Endothelial cell of umbilical vein (primary cell): Measurements from ENCODE around the gene INPP4B. TPM values are rescaled to one million over a fixed set of nuclear protein-coding genes. Genes with fewer than 3 reads are reported as not detected.

ENCODE experiments used
- BruUV-seq: library from RNA; stranded (reverse); fragments of 400-500 nt; replicated peaks from 2 replicates; lab custom pipeline; 2021; lab: Mats Ljungman, UMichigan
- CTCF ChIA-PET: fragments of 300-600, 350-600 bp; sonication (Branson Sonifier 250); formaldehyde crosslinking; loops from one replicate; lab custom pipeline; 2021; ENCODE audit warnings: antibody characterized with exemption, inconsistent platforms; lab: Charles Lee
- POLR2A ChIA-PET: fragments of 300-600, 350-600 bp; sonication (Branson Sonifier 250); formaldehyde crosslinking; loops from one replicate; lab custom pipeline; 2021; ENCODE audit warnings: antibody characterized with exemption, inconsistent platforms; lab: Charles Lee
- DNase-seq: peaks from one replicate; pipeline ENCODE4 v3.0.0-alpha.2; 2011; ENCODE audit warnings: low read depth, low spot score
- FAIRE-seq: peaks from 2 replicates; lab custom pipeline; 2011; peaks lifted over from hg19 to GRCh38; lab: Jason Lieb, UNC
- H2AFZ ChIP-seq: 2 replicates; pipeline ENCODE4 v1.6.0; 2012; ENCODE audit warnings: low read depth, low read length, control low read depth, inconsistent platforms
- H3K27ac ChIP-seq: 2 replicates; pipeline ENCODE4 v1.5.1; 2011; ENCODE audit warnings: low read depth, mild to moderate bottlenecking, control low read depth, low read length, moderate library complexity; ENCODE audit not compliant: insufficient read depth
- H3K27me3 ChIP-seq, 2 experiments: 2 replicates each; pipeline versions ENCODE4 v1.6.0 to v1.6.1; 2011; ENCODE audit warnings: low read length in 2 of 2, mixed read lengths in 1 of 2; ENCODE audit not compliant: control insufficient read depth in 2 of 2, insufficient read depth in 2 of 2
- H3K36me3 ChIP-seq, 2 experiments: 2 replicates in 1 of 2; 3 replicates in 1 of 2; pipeline ENCODE4 v1.5.1; 2011; ENCODE audit warnings: low read length in 2 of 2, mild to moderate bottlenecking in 1 of 2, moderate library complexity in 1 of 2; ENCODE audit not compliant: control insufficient read depth in 2 of 2, insufficient read depth in 2 of 2; ENCODE audit errors: extremely low read depth in 1 of 2
- H3K4me1 ChIP-seq: 3 replicates; pipeline ENCODE4 v1.5.1; 2011; ENCODE audit warnings: mild to moderate bottlenecking, low read length; ENCODE audit not compliant: control insufficient read depth, insufficient read depth; ENCODE audit errors: extremely low read depth
- H3K4me2 ChIP-seq: 2 replicates; pipeline ENCODE4 v1.6.1; 2011; ENCODE audit warnings: low read length, control low read depth, mixed read lengths; ENCODE audit not compliant: insufficient read depth
- H3K4me3 ChIP-seq, 3 experiments: fragments of 200-600 bp in 1 of 3; sonication (generic), shearing (Covaris generic) in 1 of 3; replicated peaks in 1 of 3; 2 replicates each; pipeline ENCODE4 v1.5.1; 2011 to 2016; ENCODE audit warnings: control low read depth in 3 of 3, low read length in 3 of 3, mild to moderate bottlenecking in 2 of 3, inconsistent platforms in 1 of 3, low read depth in 1 of 3, moderate library complexity in 1 of 3; ENCODE audit not compliant: insufficient read depth in 1 of 3
- H3K79me2 ChIP-seq: 2 replicates; pipeline ENCODE4 v1.6.0; 2012; ENCODE audit warnings: low read length, inconsistent platforms; ENCODE audit not compliant: control insufficient read depth, insufficient read depth
- H3K9ac ChIP-seq: replicated peaks from 2 replicates; pipeline ENCODE3; 2011; ENCODE audit warnings: low read length, control low read depth; ENCODE audit not compliant: insufficient read depth; ENCODE audit errors: extremely low read depth
- H3K9me1 ChIP-seq: replicated peaks from 3 replicates; pipeline ENCODE4 v1.6.0; 2011; ENCODE audit warnings: mild to moderate bottlenecking, low read length; ENCODE audit not compliant: control insufficient read depth, insufficient read depth; ENCODE audit errors: extremely low read depth
- H3K9me3 ChIP-seq: replicated peaks from 2 replicates; pipeline ENCODE4 v1.5.1; 2012; ENCODE audit warnings: low read length, inconsistent platforms; ENCODE audit not compliant: control insufficient read depth, insufficient read depth
- H4K20me1 ChIP-seq: replicated peaks from 2 replicates; pipeline ENCODE3; 2011; ENCODE audit warnings: mild to moderate bottlenecking, low read length; ENCODE audit not compliant: control insufficient read depth, insufficient read depth; ENCODE audit errors: extremely low read depth
- EZH2 ChIP-seq: IDR thresholded peaks from 2 replicates; pipeline ENCODE4 v1.6.1; 2012; ENCODE audit warnings: borderline replicate concordance, low read depth, mild to moderate bottlenecking, moderate library complexity, low read length, inconsistent platforms; ENCODE audit not compliant: severe bottlenecking
- FOS ChIP-seq: IDR thresholded peaks from 2 replicates; pipeline ENCODE4 v1.6.1; 2011; ENCODE audit warnings: mild to moderate bottlenecking, low read length, moderate library complexity, borderline replicate concordance; ENCODE audit not compliant: insufficient read depth
- GATA2 ChIP-seq: IDR thresholded peaks from 2 replicates; pipeline ENCODE4 v1.7.0; 2011; ENCODE audit warnings: low read depth, mild to moderate bottlenecking, moderate library complexity, mixed read lengths, low read length; ENCODE audit not compliant: insufficient read length, insufficient read depth
- JUN ChIP-seq: IDR thresholded peaks from 2 replicates; pipeline ENCODE4 v1.6.1; 2011; ENCODE audit warnings: borderline replicate concordance, low read depth; ENCODE audit not compliant: insufficient read length, insufficient read depth
- MYC ChIP-seq: IDR thresholded peaks from one replicate; pipeline ENCODE4 v1.6.1; 2011; ENCODE audit warnings: mild to moderate bottlenecking, low read depth, low read length
- POLR2A ChIP-seq: IDR thresholded peaks from 2 replicates; pipeline ENCODE4 v1.6.1; 2012; ENCODE audit warnings: low read depth, mild to moderate bottlenecking, control low read depth, low read length
- POLR2AphosphoS5 ChIP-seq: IDR thresholded peaks from 2 replicates; pipeline ENCODE4 v1.6.1; 2012; ENCODE audit warnings: low read depth, mild to moderate bottlenecking, control low read depth, low read length, moderate library complexity; ENCODE audit not compliant: insufficient read depth
- dilution Hi-C: fragments of 300-500 bp; cut with MboI; formaldehyde crosslinking; loops from one replicate; pipeline ENCODE4 v1.15.0; 2019; ENCODE audit warnings: low sequenced_read_pairs; ENCODE audit not compliant: extremely low pct_ligation_motif_present
- intact Hi-C: fragments of 100-400 bp; cut with micrococcal nuclease; formaldehyde crosslinking; loops from one replicate; pipeline ENCODE4 v1.10.0; 2022
- polyA plus RNA-seq, 4 experiments: library from polyadenylated mRNA; depleted of rRNA in 3 of 4; stranded (reverse) in 3 of 4; unstranded in 1 of 4; fragments of >200 nt; gene quantifications; 2 replicates each; pipeline versions ENCODE4 v1.2.1 to v1.2.3, GENCODE V29; 2011 to 2012; ENCODE audit warnings: missing spikeins in 1 of 4
- total RNA-seq: library from RNA; stranded (reverse); gene quantifications from 2 replicates; pipeline ENCODE4 v1.2.3, GENCODE V29; 2021
- TF ChIP-seq, protein P1 (sequence below), 2 donors: IDR thresholded peaks; 1 replicate in 1 of 2; 2 replicates in 1 of 2; pipeline ENCODE4 v1.5.1; 2011; ENCODE audit warnings: low read length in 2 of 2, mild to moderate bottlenecking in 2 of 2, moderate library complexity in 2 of 2, control low read depth in 1 of 2, inconsistent platforms in 1 of 2, low read depth in 1 of 2; ENCODE audit not compliant: insufficient read depth in 1 of 2; ENCODE audit errors: extremely low read depth in 1 of 2
- TF ChIP-seq, protein P2 (sequence below): IDR thresholded peaks from 2 replicates; pipeline ENCODE4 v1.6.1; 2011; ENCODE audit not compliant: insufficient read depth, insufficient read length

The INPP4B gene
- total and polyA plus RNA-seq, 2 donors (not counting 3 experiments of a cell fraction or from before 2014, with no cell fraction given) = 0.41 to 3.1 TPM

DNA sequence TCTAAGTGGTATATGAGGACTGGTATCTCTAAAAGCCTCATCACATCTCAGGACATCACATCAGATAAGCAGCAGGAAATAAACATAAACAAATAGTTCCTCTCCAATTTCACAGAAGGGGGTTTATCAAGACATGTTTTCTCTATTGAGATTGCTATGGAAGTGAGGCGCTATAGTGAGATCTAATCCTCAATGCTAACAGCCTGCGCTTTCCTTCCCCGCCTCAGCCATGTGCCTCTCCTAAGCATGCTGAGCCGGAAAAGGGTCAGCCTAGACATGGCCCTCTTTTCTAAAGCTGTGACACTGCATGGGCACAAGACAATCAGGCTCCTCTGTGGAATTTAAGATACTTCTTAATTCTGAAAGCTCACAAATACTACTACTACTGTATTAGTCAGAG is 286.1 kb downstream of the INPP4B start:
- intact Hi-C loops (no loop called here), dilution Hi-C loops (no loop called here)
- TF ChIP-seq, protein P1, sequence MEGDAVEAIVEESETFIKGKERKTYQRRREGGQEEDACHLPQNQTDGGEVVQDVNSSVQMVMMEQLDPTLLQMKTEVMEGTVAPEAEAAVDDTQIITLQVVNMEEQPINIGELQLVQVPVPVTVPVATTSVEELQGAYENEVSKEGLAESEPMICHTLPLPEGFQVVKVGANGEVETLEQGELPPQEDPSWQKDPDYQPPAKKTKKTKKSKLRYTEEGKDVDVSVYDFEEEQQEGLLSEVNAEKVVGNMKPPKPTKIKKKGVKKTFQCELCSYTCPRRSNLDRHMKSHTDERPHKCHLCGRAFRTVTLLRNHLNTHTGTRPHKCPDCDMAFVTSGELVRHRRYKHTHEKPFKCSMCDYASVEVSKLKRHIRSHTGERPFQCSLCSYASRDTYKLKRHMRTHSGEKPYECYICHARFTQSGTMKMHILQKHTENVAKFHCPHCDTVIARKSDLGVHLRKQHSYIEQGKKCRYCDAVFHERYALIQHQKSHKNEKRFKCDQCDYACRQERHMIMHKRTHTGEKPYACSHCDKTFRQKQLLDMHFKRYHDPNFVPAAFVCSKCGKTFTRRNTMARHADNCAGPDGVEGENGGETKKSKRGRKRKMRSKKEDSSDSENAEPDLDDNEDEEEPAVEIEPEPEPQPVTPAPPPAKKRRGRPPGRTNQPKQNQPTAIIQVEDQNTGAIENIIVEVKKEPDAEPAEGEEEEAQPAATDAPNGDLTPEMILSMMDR (IDR thresholded peaks at IDR 0.05; ENCODE audit: extremely low read depth in 1 of 2, insufficient read depth in 1 of 2, low read depth in 1 of 2, low read length in 2 of 2) = no peak
- TF ChIP-seq FOS = no peak
- TF ChIP-seq JUN = no peak
- no peak for TF ChIP-seq EZH2
- H2AFZ ChIP-seq = no peak overlapping the region
- H3K27me3 ChIP-seq = peaks cover 0 to 2% of the 10 kb centered on the region in 2 experiments
- no peak overlapping the region for H3K4me2 ChIP-seq
- H3K9ac ChIP-seq = no peak overlapping the region
- H3K9me1 ChIP-seq = no peaks in the 10 kb centered on the region
- no peaks in the 10 kb centered on the region for H3K4me1 ChIP-seq
- no peaks in the 10 kb centered on the region for H3K79me2 ChIP-seq
- ChIA-PET CTCF (no interaction called here), POLR2A (no interaction called here)
- no peak overlapping the region for H3K27ac ChIP-seq
- BruUV-seq = no TSS peak
- H3K4me3 ChIP-seq = no peak overlapping the region
- DNase-seq (no peak), FAIRE-seq (no peak)
- no peaks in the 10 kb centered on the region for H3K36me3 ChIP-seq
- no peaks in the 10 kb centered on the region for H4K20me1 ChIP-seq
- H3K9me3 ChIP-seq = no peaks in the 10 kb centered on the region

DNA sequence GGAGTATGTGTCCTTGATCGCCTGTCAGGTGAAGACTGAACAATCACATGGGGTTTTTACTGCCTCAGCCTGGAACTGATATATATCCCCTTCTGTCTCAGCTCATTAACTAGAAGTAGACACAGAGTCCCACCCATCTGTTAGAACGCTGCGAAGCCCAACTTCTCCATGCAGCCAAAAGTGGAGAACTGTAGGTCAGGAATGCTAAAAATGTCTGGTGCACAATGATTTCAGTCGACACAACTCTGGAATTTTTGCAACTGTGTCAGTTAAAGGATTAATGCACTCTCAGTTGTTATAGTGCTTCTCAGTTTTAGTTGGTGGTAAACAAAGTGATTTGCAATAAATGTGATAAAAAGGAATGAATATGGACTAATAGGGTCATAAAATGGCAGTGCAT is 287.2 kb downstream of the INPP4B start:
- H3K36me3 ChIP-seq = no peaks in the 10 kb centered on the region
- no peak overlapping the region for H2AFZ ChIP-seq
- intact Hi-C loops (no loop called here), dilution Hi-C loops (no loop called here)
- TF ChIP-seq, protein P1 (IDR thresholded peaks at IDR 0.05; ENCODE audit: extremely low read depth in 1 of 2, insufficient read depth in 1 of 2, low read depth in 1 of 2, low read length in 2 of 2) = no peak
- TF ChIP-seq GATA2 = no peak
- TF ChIP-seq, protein P2, sequence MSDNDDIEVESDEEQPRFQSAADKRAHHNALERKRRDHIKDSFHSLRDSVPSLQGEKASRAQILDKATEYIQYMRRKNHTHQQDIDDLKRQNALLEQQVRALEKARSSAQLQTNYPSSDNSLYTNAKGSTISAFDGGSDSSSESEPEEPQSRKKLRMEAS = no peak
- TF ChIP-seq JUN = no peak
- TF ChIP-seq POLR2AphosphoS5 = no peak
- no peak for TF ChIP-seq FOS
- TF ChIP-seq EZH2 = no peak
- TF ChIP-seq POLR2A = no peak
- TF ChIP-seq MYC = no peak
- BruUV-seq = no TSS peak
- no peaks in the 10 kb centered on the region for H3K9me1 ChIP-seq
- POLR2A ChIA-PET = no interaction called here
- no peak overlapping the region for H3K9ac ChIP-seq
- H3K79me2 ChIP-seq = no peaks in the 10 kb centered on the region
- H3K27me3 ChIP-seq = peaks cover 0 to 2% of the 10 kb centered on the region in 2 experiments
- H3K9me3 ChIP-seq = no peaks in the 10 kb centered on the region
- FAIRE-seq (no peak), DNase-seq (no peak)
- H3K4me1 ChIP-seq = no peaks in the 10 kb centered on the region
- no peaks in the 10 kb centered on the region for H4K20me1 ChIP-seq
- CTCF ChIA-PET = interaction anchor here (1.0 kb wide), 1 partner anchor 161 kb away, joined by 3 read pairs; no protein-coding TSS in a partner anchor
- H3K27ac ChIP-seq = no peak overlapping the region
- H3K4me2 ChIP-seq = no peak overlapping the region
- H3K4me3 ChIP-seq = no peak overlapping the region
